ENCODE data around the gene SMIM45.
A peak's percentile ranks its signal among the peaks of the same experiment; 100 is the strongest.

Gene SMIM45

DNA sequence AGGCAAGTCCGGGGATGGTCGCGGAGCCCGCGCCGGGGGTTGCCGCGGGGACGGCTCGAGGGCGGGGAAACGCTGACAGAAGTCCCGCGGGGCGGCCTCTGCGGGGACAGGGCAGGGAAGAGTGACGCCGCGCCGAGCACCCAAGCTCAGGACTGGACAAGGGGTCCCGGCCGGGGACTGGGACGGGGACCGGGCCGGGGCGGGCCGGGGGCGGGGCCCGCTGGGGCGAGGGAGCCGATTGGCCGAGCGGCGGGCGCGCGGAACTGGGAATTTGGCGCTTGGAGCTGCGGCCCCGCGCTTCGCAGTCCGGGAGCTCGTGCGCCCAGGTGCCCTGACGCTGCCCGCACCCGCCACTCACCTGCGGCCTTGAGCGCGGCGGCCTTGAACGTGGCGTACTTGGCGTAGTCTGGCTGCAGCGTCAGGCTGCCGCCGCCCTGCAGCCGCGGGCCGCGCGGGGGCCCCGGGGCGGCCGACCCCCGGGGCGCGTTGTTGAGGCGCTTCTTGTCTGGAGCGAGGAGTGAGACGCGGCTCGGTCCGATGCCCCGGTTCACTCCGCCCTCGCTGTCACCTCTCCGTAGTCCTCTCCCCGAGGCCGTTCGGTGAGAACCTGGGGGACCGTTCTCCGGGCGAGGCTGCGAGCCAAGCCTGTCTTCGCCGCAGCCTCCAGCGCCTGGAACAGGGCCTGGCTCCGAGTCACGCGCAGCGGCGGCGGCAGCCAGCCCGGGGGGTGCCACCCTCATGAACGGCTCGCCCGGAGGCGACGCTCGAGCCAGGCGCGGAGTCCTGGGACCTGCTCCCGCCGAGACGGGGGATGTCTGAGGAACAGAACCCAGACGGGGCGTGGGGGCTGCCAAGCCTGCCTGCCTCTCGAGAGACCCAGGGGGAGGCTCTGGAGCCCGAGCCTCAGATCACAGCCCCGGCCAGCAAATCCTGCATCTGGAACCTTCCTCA is 41.6 kb upstream of the SMIM45 start:
- H3K36me3 ChIP-seq (ENCODE audit: control insufficient read depth in 5 of 5, insufficient read depth in 5 of 5, low read length in 5 of 5): peaks cover 0 to 24% (median 17%) of the 10 kb centered on the region in 5 donors
- peak overlapping the region in 3 of 5 donors; percentile 36 to 50 (median 48) for H3K4me3 ChIP-seq (ENCODE audit: low read depth in 1 of 5, low read length in 5 of 5)
- H3K27me3 ChIP-seq (ENCODE audit: control insufficient read depth in 5 of 5, insufficient read depth in 4 of 5, low read length in 5 of 5): peaks cover 34 to 40% (median 38%) of the 10 kb centered on the region in 5 donors
- peak overlapping the region in 1 of 5 donors; percentile 59 for H3K9ac ChIP-seq (ENCODE audit: low read length in 5 of 5)
- H3K27ac ChIP-seq (ENCODE audit: low read depth, low read length): no peak overlapping the region
- peaks cover 0 to 25% (median 19%) of the 10 kb centered on the region in 5 donors for H3K4me1 ChIP-seq (ENCODE audit: control insufficient read depth in 5 of 5, insufficient read depth in 5 of 5, low read length in 5 of 5)
- H3K9me3 ChIP-seq (ENCODE audit: control insufficient read depth in 5 of 5, low read length in 5 of 5): no peaks in the 10 kb centered on the region

DNA sequence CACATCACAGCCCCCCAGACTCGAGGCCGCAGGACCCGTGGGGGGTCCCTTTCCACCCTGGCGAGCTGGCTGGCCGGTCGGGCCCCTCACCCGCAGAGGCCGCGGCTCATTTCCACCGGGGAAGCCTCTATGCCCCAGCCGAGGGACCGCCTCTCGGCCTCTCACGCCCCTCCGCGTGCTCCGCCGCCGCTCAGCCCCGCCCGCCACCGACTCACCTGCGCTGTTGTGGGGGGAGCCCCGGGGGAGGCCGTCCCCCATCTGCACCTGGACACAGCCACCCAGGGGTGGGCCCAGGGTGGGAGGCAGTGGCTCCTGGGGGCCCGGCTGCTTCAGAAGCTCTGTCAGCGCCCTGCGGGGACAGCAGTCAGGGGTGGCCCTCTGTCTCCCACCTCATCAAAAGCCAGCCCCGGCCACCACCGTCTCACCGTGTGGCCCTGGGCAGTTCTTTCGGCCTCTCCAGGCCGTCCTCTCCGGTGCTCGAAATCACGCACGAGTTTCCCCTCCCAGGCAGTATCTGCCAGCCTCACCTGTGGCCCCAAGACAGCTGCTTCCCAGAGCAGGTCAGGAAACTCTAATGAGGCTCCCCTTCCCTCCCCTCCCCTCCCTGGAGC is 40.8 kb upstream of the SMIM45 start:
- Histone ChIP-seq H3K4me3 (ENCODE audit: low read depth in 1 of 5, low read length in 5 of 5) (peak overlapping the region in 3 of 5 donors; percentile 36 to 50 (median 48)), H3K27ac (ENCODE audit: low read depth, low read length) (no peak overlapping the region), H3K4me1 (ENCODE audit: control insufficient read depth in 5 of 5, insufficient read depth in 5 of 5, low read length in 5 of 5) (peaks cover 0 to 27% (median 21%) of the 10 kb centered on the region in 5 donors), H3K27me3 (ENCODE audit: control insufficient read depth in 5 of 5, insufficient read depth in 4 of 5, low read length in 5 of 5) (peaks cover 40 to 48% (median 46%) of the 10 kb centered on the region in 5 donors), H3K9ac (ENCODE audit: low read length in 5 of 5) (peak overlapping the region in 1 of 5 donors; percentile 59), H3K36me3 (ENCODE audit: control insufficient read depth in 5 of 5, insufficient read depth in 5 of 5, low read length in 5 of 5) (peaks cover 0 to 16% (median 10%) of the 10 kb centered on the region in 5 donors), H3K9me3 (ENCODE audit: control insufficient read depth in 5 of 5, low read length in 5 of 5) (no peaks in the 10 kb centered on the region)

DNA sequence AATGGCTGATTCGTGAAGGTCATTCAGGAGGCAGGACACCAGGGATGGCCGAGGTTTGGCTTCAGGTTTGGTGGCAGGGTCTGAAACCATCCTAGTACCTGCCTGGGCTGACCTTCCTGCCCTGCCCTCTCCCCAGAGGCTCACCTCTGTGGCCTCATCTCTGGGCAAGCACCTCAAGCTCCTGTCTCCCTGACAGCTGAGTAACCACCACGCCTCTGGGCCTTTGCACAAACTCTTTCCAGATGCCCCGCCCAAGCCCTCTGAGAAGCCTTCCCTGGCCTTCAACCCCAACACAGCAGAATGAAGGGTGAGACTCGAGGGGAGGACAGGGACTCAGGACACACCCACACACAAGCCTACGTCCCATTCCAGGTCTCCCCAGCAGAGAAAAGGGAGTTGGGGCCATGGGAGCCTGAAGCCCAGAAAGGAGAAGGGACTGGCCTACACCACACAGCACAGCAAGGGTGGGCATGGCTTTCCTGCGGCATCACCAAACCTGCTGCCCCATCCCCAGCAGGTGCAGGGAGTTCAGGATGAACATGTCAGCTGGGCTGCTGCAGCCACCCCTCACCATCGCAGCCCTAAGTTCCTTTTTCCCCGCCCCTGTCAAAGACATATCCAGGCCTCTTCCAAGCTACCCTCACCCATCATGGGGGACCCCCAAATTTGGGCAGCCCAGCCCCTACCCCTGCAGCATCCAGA is 39.5 kb upstream of the SMIM45 start:
- Histone ChIP-seq H3K27ac (ENCODE audit: low read depth, low read length) (no peak overlapping the region), H3K9ac (ENCODE audit: low read length in 5 of 5) (no peak overlapping the region), H3K27me3 (ENCODE audit: control insufficient read depth in 5 of 5, insufficient read depth in 4 of 5, low read length in 5 of 5) (peaks cover 40 to 58% (median 52%) of the 10 kb centered on the region in 5 donors), H3K4me1 (ENCODE audit: control insufficient read depth in 5 of 5, insufficient read depth in 5 of 5, low read length in 5 of 5) (peaks cover 0 to 27% (median 21%) of the 10 kb centered on the region in 5 donors), H3K9me3 (ENCODE audit: control insufficient read depth in 5 of 5, low read length in 5 of 5) (no peaks in the 10 kb centered on the region), H3K36me3 (ENCODE audit: control insufficient read depth in 5 of 5, insufficient read depth in 5 of 5, low read length in 5 of 5) (peaks cover 0 to 6% (median 4%) of the 10 kb centered on the region in 5 donors), H3K4me3 (ENCODE audit: low read depth in 1 of 5, low read length in 5 of 5) (no peak overlapping the region)

DNA sequence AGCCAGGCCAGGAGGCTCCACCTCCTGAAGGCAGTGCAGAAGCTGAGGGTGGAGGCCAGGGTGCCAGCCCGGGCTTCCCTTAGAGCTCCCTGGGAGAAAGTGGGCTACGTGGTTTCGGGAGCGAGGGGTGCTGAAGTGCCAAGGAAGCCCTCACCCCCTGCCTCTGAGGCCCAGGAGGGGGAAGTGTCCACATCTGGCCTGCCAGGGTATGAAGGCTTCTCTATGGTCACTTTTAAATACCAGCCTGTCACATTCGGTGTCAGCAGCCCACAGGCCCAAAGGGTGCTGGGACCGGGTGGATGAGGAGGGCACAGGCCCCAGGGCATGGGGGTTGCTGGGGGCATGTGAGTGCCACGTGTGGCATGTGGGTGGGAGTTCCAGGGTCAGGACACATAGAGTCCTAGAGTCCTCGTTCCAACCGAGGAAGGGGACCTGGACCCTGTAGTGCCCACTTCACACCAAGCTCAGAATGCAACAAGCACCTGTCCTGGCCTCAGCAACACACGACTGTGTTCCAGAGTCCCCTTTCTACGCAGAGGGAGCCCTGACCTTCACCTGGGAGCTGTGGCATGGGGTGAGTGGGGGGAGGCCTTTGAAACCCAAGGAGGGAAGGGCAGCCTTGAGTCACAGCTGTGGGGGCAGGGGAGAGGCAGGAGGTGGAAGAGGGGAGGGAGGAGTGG is 38.8 kb upstream of the SMIM45 start:
- H3K27me3 ChIP-seq (ENCODE audit: control insufficient read depth in 5 of 5, insufficient read depth in 4 of 5, low read length in 5 of 5): peaks cover 40 to 65% (median 59%) of the 10 kb centered on the region in 5 donors
- H3K36me3 ChIP-seq (ENCODE audit: control insufficient read depth in 5 of 5, insufficient read depth in 5 of 5, low read length in 5 of 5): no peaks in the 10 kb centered on the region
- no peak overlapping the region for H3K27ac ChIP-seq (ENCODE audit: low read depth, low read length)
- H3K9ac ChIP-seq (ENCODE audit: low read length in 5 of 5): no peak overlapping the region
- H3K4me1 ChIP-seq (ENCODE audit: control insufficient read depth in 5 of 5, insufficient read depth in 5 of 5, low read length in 5 of 5): peaks cover 0 to 34% (median 27%) of the 10 kb centered on the region in 5 donors
- H3K4me3 ChIP-seq (ENCODE audit: low read depth in 1 of 5, low read length in 5 of 5): no peak overlapping the region
- H3K9me3 ChIP-seq (ENCODE audit: control insufficient read depth in 5 of 5, low read length in 5 of 5): no peaks in the 10 kb centered on the region

DNA sequence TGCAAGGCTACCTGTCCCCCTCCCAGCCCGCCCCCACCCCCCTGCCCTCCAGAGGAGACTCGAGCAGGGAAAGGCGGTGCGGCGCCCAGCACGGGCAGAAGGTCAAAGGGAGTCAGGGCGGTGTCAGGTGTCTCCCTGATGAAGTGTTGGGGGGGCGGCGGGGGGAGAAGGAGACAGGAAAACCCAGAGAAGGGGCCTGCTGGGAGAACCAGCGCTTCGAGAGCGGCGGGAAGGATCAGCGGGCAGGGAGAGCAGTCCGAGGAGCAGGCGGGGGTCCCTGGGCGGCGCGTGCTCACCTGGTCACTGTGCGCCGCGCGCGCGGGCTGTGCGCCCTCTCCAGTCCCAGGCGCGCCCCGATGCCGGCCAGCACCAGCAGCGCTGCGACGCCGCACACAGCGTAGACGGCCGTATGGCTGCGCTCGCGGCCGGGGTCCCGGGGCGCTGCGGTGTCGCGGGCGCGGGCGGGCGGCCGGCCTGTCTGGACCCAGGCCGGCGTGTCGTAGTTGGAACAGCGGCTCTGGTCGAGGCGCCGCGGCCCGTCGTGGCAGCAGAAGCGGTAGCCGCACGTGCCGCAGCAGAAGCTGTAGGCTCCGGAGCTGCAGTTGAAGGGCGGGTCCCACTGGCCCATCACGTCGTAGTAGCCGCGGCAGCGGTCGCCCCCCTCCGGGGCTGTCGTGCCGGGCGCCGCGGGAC is 38.0 kb upstream of the SMIM45 start:
- H3K36me3 ChIP-seq (ENCODE audit: control insufficient read depth in 5 of 5, insufficient read depth in 5 of 5, low read length in 5 of 5): no peaks in the 10 kb centered on the region
- H3K4me1 ChIP-seq (ENCODE audit: control insufficient read depth in 5 of 5, insufficient read depth in 5 of 5, low read length in 5 of 5): peaks cover 0 to 42% (median 23%) of the 10 kb centered on the region in 5 donors
- H3K27me3 ChIP-seq (ENCODE audit: control insufficient read depth in 5 of 5, insufficient read depth in 4 of 5, low read length in 5 of 5): peaks cover 40 to 66% (median 59%) of the 10 kb centered on the region in 5 donors
- H3K9ac ChIP-seq (ENCODE audit: low read length in 5 of 5): no peak overlapping the region
- H3K4me3 ChIP-seq (ENCODE audit: low read depth in 1 of 5, low read length in 5 of 5): no peak overlapping the region
- no peak overlapping the region for H3K27ac ChIP-seq (ENCODE audit: low read depth, low read length)
- H3K9me3 ChIP-seq (ENCODE audit: control insufficient read depth in 5 of 5, low read length in 5 of 5): no peaks in the 10 kb centered on the region

DNA sequence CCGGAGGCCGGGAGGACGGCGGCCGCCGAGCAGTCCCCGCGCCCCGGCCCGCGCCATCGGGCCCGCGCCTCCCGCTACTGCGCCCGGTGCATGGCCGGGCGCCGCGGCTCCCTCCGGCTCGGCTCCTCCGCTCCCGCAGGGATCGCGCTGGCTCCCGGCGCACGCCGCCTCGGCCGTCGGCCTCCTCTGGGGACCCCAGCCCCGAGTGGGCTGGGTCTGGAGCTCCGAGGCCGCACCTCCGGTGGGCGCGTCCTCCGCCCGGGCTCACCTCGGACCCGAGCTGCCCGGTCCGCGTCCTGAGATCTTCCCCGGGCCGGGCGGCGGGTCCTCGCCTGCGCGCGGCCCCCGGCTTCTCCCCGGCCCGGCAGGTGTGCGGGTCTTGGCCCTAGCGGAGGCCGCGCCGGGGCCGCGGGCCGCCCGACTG is 37.3 kb upstream of the SMIM45 start:
- H3K27me3 ChIP-seq (ENCODE audit: control insufficient read depth in 5 of 5, insufficient read depth in 4 of 5, low read length in 5 of 5): peaks cover 40 to 68% (median 59%) of the 10 kb centered on the region in 5 donors
- H3K4me1 ChIP-seq (ENCODE audit: control insufficient read depth in 5 of 5, insufficient read depth in 5 of 5, low read length in 5 of 5): peaks cover 0 to 46% (median 28%) of the 10 kb centered on the region in 5 donors
- no peak overlapping the region for H3K27ac ChIP-seq (ENCODE audit: low read depth, low read length)
- H3K36me3 ChIP-seq (ENCODE audit: control insufficient read depth in 5 of 5, insufficient read depth in 5 of 5, low read length in 5 of 5): no peaks in the 10 kb centered on the region
- H3K9ac ChIP-seq (ENCODE audit: low read length in 5 of 5): no peak overlapping the region
- H3K9me3 ChIP-seq (ENCODE audit: control insufficient read depth in 5 of 5, low read length in 5 of 5): no peaks in the 10 kb centered on the region
- H3K4me3 ChIP-seq (ENCODE audit: low read depth in 1 of 5, low read length in 5 of 5): peak overlapping the region in 1 of 5 donors; percentile 50

DNA sequence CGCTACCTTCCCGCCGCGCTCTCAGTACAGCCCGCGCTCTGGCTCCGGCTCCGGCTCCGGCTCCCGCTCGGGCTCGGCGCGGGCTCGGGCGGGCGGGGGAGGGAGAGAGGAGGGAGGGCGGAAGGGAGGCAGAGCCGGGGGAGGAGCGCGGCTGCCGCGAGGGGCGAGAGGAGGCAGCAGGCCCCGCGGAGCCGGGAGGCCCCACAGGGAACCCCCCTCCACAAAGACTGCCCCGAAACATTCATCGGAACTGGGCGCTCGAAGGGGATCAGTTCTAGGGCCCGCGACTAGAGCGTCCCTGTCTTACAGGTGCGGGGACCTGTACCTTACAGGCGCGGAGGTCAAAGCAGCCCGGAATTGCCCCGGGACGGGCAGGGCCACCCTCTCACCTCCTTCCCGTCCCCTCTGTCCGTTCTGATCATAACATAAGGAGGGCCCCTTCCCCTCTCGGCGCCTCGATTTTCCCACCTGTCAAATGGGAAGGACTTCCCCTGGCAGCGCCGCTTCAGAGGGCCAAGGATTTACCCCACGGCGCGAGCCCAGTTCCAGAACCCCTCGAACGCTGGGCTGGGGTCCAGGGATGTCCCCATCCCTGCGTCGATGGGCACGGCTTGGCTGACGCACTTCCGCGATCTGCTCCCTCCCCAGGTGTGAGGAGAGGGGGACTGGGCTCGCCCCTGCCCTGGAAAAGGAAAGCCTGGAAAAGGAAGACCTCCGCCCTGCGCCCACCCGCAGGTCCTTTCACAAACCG is 36.7 kb upstream of the SMIM45 start, which contains the start of gene SHISA8:
Gene SHISA8, minus strand, starts transcription at position 40 of the 751 bp plus-strand sequence. CDS start 407 bp downstream, outside the sequence.
- H3K27ac ChIP-seq (ENCODE audit: low read depth, low read length): no peak within 1 kb of the TSS
- no peak within 1 kb of the TSS for H3K9ac ChIP-seq (ENCODE audit: low read length in 5 of 5)
- H3K4me1 ChIP-seq (ENCODE audit: control insufficient read depth in 5 of 5, insufficient read depth in 5 of 5, low read length in 5 of 5): peaks cover 0 to 47% (median 33%) of the 10 kb centered on the region in 5 donors
- H3K27me3 ChIP-seq (ENCODE audit: control insufficient read depth in 5 of 5, insufficient read depth in 4 of 5, low read length in 5 of 5): peaks cover 40 to 68% (median 59%) of the 10 kb centered on the region in 5 donors
- H3K36me3 ChIP-seq (ENCODE audit: control insufficient read depth in 5 of 5, insufficient read depth in 5 of 5, low read length in 5 of 5): no peaks in the 10 kb centered on the region
- peak within 1 kb of the TSS in 2 of 5 donors; percentile 44 to 50 for H3K4me3 ChIP-seq (ENCODE audit: low read depth in 1 of 5, low read length in 5 of 5)
- no peaks in the 10 kb centered on the region for H3K9me3 ChIP-seq (ENCODE audit: control insufficient read depth in 5 of 5, low read length in 5 of 5)

DNA sequence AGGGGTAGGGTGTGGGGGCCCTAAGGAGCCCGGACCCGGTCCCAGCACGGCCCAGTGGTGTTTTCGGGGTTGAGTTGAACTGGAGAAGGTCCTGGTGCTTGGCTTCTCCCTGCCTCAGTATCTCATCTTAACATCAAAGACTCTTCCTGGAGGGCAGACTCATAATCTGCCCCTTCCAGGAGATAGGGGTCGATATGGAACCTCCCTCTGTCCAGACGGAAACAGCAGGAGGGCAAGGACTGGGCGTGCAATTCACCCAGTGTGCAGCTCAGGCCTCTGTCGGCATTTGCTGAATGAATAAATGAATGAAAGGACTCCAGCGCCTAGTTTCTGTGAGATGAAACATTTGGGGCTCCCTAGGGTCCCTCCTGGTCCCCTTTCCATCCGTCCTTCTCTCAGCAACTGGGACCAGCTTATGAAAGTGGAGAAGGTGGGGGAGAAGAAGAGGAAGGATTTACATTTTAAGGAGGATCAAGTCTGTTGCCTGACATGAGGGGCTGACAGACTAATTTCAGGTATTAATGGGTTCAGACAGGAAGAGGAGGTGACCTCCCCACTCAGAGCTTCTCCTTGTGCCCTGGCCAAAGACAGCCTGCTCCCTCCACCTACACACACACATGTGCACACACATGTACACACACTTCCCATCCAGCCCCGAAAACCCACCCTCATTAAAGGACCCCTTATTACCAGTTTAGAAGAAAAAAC is 36.0 kb upstream of the SMIM45 start:
- H3K36me3 ChIP-seq (ENCODE audit: control insufficient read depth in 5 of 5, insufficient read depth in 5 of 5, low read length in 5 of 5): no peaks in the 10 kb centered on the region
- no peak overlapping the region for H3K27ac ChIP-seq (ENCODE audit: low read depth, low read length)
- H3K9me3 ChIP-seq (ENCODE audit: control insufficient read depth in 5 of 5, low read length in 5 of 5): no peaks in the 10 kb centered on the region
- peaks cover 0 to 45% (median 30%) of the 10 kb centered on the region in 5 donors for H3K4me1 ChIP-seq (ENCODE audit: control insufficient read depth in 5 of 5, insufficient read depth in 5 of 5, low read length in 5 of 5)
- H3K27me3 ChIP-seq (ENCODE audit: control insufficient read depth in 5 of 5, insufficient read depth in 4 of 5, low read length in 5 of 5): peaks cover 40 to 64% (median 54%) of the 10 kb centered on the region in 5 donors
- no peak overlapping the region for H3K4me3 ChIP-seq (ENCODE audit: low read depth in 1 of 5, low read length in 5 of 5)
- no peak overlapping the region for H3K9ac ChIP-seq (ENCODE audit: low read length in 5 of 5)

Data from subcutaneous abdominal adipose tissue (tissue), 5 donors.